ENCODE data around the gene FBXL13. TPM values are rescaled to one million over a fixed set of nuclear protein-coding genes. Genes with fewer than 3 reads are reported as not detected.

FBXL13 gene
- total and polyA plus RNA-seq, 2 of the 8 experiments (the other 6 are each of a cell fraction or from before 2014, with no cell fraction given), result 1.2 to 2.8 TPM

- TF ChIP-seq CHD7 (IDR thresholded peaks at IDR 0.05; ENCODE audit: insufficient replicate concordance, low read length) (no peak), CTCF (IDR thresholded peaks at IDR 0.05; ENCODE audit: control extremely low read depth in 1 of 3, insufficient read depth in 1 of 3, low read depth in 1 of 3, low read length in 3 of 3) (no peak), GTF2F1 (IDR thresholded peaks at IDR 0.05; ENCODE audit: borderline replicate concordance, low read depth, low read length) (no peak), PHF8 (conservative IDR thresholded peaks at IDR 0.05; ENCODE audit: low read depth, low read length) (no peak), KDM4A (IDR thresholded peaks at IDR 0.05; ENCODE audit: low read depth, low read length, severe bottlenecking) (no peak), RAD21 (IDR thresholded peaks at IDR 0.05 in 1 of 2, conservative IDR thresholded peaks at IDR 0.05 in 1 of 2; ENCODE audit: low read depth in 2 of 2, low read length in 2 of 2) (no peak), SRF (IDR thresholded peaks at IDR 0.05; ENCODE audit: low read depth, low read length) (no peak)
Observed at GRCh38 chr7:103080923-103081322, 6.3 kb upstream of the FBXL13 start (continued).

Measured in H1 (cell line).